Ascending aorta (tissue), 2 donors: ENCODE data around the gene MFRP. TPM values are rescaled to one million over a fixed set of nuclear protein-coding genes. Genes with fewer than 3 reads are reported as not detected.
A peak's percentile ranks its signal among the peaks of the same experiment; 100 is the strongest.

Experiments
- DNase-seq, 2 donors: peaks; one replicate each; pipeline ENCODE4 v3.0.0-alpha.2; 2019; ENCODE audit warnings: low spot score in 2 of 2
- H3K27ac ChIP-seq, 2 donors: fragments of 200-600 bp; sonication (generic); one replicate each; pipeline ENCODE4 v1.5.1; 2016 to 2017; ENCODE audit warnings: mild to moderate bottlenecking in 1 of 2
- H3K27me3 ChIP-seq: fragments of 200-600 bp; sonication (generic); one replicate; pipeline ENCODE4 v1.5.1; 2017
- H3K36me3 ChIP-seq, 2 donors: fragments of 200-600 bp; sonication (generic); one replicate each; pipeline ENCODE4 v1.5.1; 2016
- H3K4me1 ChIP-seq, 2 donors: fragments of 200-600 bp; sonication (generic); one replicate each; pipeline ENCODE4 v1.5.1; 2016 to 2017; ENCODE audit warnings: mild to moderate bottlenecking in 1 of 2
- H3K4me3 ChIP-seq, 2 donors: fragments of 200-600 bp; sonication (generic); one replicate each; pipeline ENCODE4 v1.5.1; 2016 to 2017; ENCODE audit warnings: mild to moderate bottlenecking in 1 of 2
- H3K9me3 ChIP-seq, 2 donors: fragments of 200-600 bp; sonication (generic); one replicate each; pipeline ENCODE4 v1.5.1; 2016
- CTCF ChIP-seq, 3 experiments: fragments of 200-600 bp in 2 of 3; fragments of 450-650 bp in 1 of 3; sonication (generic) in 2 of 3; IDR thresholded peaks; one replicate each; pipeline ENCODE4 v1.5.1; 2016 to 2019; ENCODE audit warnings: antibody characterized with exemption in 3 of 3, mild to moderate bottlenecking in 1 of 3, moderate library complexity in 1 of 3
- intact Hi-C: fragments of 100-400 bp; cut with DNase I; formaldehyde crosslinking; loops from one replicate; pipeline ENCODE4 v1.15.1; 2023
- total RNA-seq: library from RNA; depleted of rRNA; stranded (reverse); fragments of >200 nt; gene quantifications from one replicate; pipeline ENCODE4 v1.1.0, GENCODE V29; 2016

MFRP gene
- total RNA-seq, 1 donor from 2014 or later: not detected

GRCh38 chr11:119335655-119336543 lies 10.6 kb downstream of the MFRP start:
- no peak for DNase-seq
- H3K4me1 ChIP-seq: peaks cover 12 to 34% of the 10 kb centered on the region in 2 donors
- intact Hi-C loops: no loop called here

GRCh38 chr11:119335091-119335654 lies 11.3 kb downstream of the MFRP start:
- Histone ChIP-seq H3K4me3 (peak overlapping the region; percentile 77 to 97), H3K9me3 (no peaks in the 10 kb centered on the region), H3K36me3 (peaks cover 0 to 6% of the 10 kb centered on the region in 2 donors), H3K4me1 (peaks cover 10 to 32% of the 10 kb centered on the region in 2 donors), H3K27ac (peak overlapping the region; percentile 76 to 87), H3K27me3 (no peaks in the 10 kb centered on the region)
- intact Hi-C loops: no loop called here
- no peak for TF ChIP-seq CTCF (IDR thresholded peaks at IDR 0.05)
- DNase-seq: no peak

More at GRCh38 chr11:119335655-119336543, 10.6 kb downstream of the MFRP start:
- Histone ChIP-seq H3K36me3 (peaks cover 0 to 6% of the 10 kb centered on the region in 2 donors), H3K9me3 (no peaks in the 10 kb centered on the region), H3K27me3 (no peaks in the 10 kb centered on the region), H3K27ac (no peak overlapping the region), H3K4me3 (peak overlapping the region in 1 of 2 donors; percentile 97)
- no peak for TF ChIP-seq CTCF (IDR thresholded peaks at IDR 0.05)

- intact Hi-C loops: no loop called here
- DNase-seq: peak; percentile 84 to 98
- Histone ChIP-seq H3K4me1 (peaks cover 10 to 27% of the 10 kb centered on the region in 2 donors), H3K27me3 (no peaks in the 10 kb centered on the region), H3K9me3 (no peaks in the 10 kb centered on the region), H3K4me3 (peak within 1 kb of the TSS; percentile 77 to 97), H3K27ac (peak within 1 kb of the TSS; percentile 76 to 87), H3K36me3 (peaks cover 0 to 6% of the 10 kb centered on the region in 2 donors)
- no peak for TF ChIP-seq CTCF (IDR thresholded peaks at IDR 0.05)
Observed at GRCh38 chr11:119334174-119334930, 12.2 kb downstream of the MFRP start, which contains the start of gene RNF26. RNF26 (plus strand) TSS chr11:119334527; CDS start chr11:119335123, 596 bp downstream.

- intact Hi-C loops: no loop called here
- no peak for DNase-seq
- Histone ChIP-seq H3K36me3 (peaks cover 0 to 6% of the 10 kb centered on the region in 2 donors), H3K4me1 (peaks cover 10 to 12% of the 10 kb centered on the region in 2 donors), H3K27me3 (no peaks in the 10 kb centered on the region), H3K4me3 (no peak overlapping the region), H3K9me3 (no peaks in the 10 kb centered on the region), H3K27ac (no peak overlapping the region)
- TF ChIP-seq CTCF (IDR thresholded peaks at IDR 0.05): no peak
Observed at GRCh38 chr11:119332111-119332765, 14.3 kb downstream of the MFRP start.

- H3K27me3 ChIP-seq: no peaks in the 10 kb centered on the region
- intact Hi-C loops: no loop called here
- no peak overlapping the region for H3K27ac ChIP-seq
- no peak for DNase-seq
- TF ChIP-seq CTCF (IDR thresholded peaks at IDR 0.05): no peak
- H3K4me1 ChIP-seq: peaks cover 5 to 6% of the 10 kb centered on the region in 2 donors
- no peak overlapping the region for H3K4me3 ChIP-seq
- H3K9me3 ChIP-seq: no peaks in the 10 kb centered on the region
- no peaks in the 10 kb centered on the region for H3K36me3 ChIP-seq
Observed at GRCh38 chr11:119330237-119330636, 16.3 kb downstream of the MFRP start.
